BJ (cell line): Measurements from ENCODE around the gene NAALADL2. TPM values are rescaled to one million over a fixed set of nuclear protein-coding genes. Genes with fewer than 3 reads are reported as not detected.

Experiments used
- CTCF ChIA-PET: fragments of 350-600 bp; formaldehyde crosslinking; extraction: SDS; loops from one replicate; lab custom pipeline; 2021; ENCODE audit warnings: antibody characterized with exemption, inconsistent platforms; lab: Yijun Ruan, JAX
- POLR2A ChIA-PET: fragments of 300-600 bp; sonication (Branson Sonifier 250); formaldehyde crosslinking; extraction: SDS; loops from one replicate; lab custom pipeline; 2021; ENCODE audit warnings: antibody characterized with exemption; lab: Charles Lee
- DNase-seq: peaks from one replicate; pipeline ENCODE4 v3.0.0-alpha.2; 2011; ENCODE audit warnings: low read depth
- H3K27me3 ChIP-seq: 2 replicates; pipeline ENCODE4 v1.6.0; 2011; ENCODE audit warnings: low read length; ENCODE audit not compliant: control insufficient read depth, insufficient read depth
- H3K36me3 ChIP-seq: 2 replicates; pipeline ENCODE4 v1.5.1; 2011; ENCODE audit warnings: low read length; ENCODE audit not compliant: control insufficient read depth, insufficient read depth
- H3K4me3 ChIP-seq: 2 replicates; pipeline ENCODE4 v1.5.1; 2011; ENCODE audit warnings: low read depth, mild to moderate bottlenecking, control low read depth, low read length
- polyA plus RNA-seq: library from polyadenylated mRNA; depleted of rRNA; stranded (reverse); fragments of >200 nt; gene quantifications from 2 replicates; pipeline ENCODE4 v1.2.3, GENCODE V29; 2011
- TF ChIP-seq, protein P1 (sequence below): IDR thresholded peaks from 2 replicates; pipeline ENCODE4 v1.5.1; 2011; ENCODE audit warnings: low read depth, mild to moderate bottlenecking, control low read depth, inconsistent platforms, low read length, moderate library complexity; ENCODE audit not compliant: insufficient read depth

The NAALADL2 gene
- polyA plus RNA-seq, 1 experiment: 3.6 TPM

DNA sequence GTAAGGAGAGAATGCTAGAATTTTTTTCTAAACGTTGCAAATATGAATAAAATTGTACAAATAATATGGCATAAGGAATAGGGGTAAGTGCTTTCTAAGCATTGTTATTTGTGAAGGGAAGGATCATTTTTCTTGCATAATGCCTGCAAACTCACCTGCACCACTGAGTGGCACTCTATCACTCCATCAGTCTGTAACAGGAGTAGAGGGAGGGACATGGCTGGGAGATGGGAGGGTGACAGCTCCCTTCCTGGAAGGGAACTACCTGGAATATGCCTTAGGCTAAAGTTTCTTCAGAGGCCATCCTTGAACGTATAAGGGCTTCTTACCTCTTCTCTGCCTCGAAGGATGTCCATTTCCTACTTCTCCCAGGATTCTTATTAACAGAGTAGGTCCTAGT lies 3.0 kb downstream of the NAALADL2 start:
- CTCF ChIA-PET: no interaction called here
- TF ChIP-seq, protein P1, sequence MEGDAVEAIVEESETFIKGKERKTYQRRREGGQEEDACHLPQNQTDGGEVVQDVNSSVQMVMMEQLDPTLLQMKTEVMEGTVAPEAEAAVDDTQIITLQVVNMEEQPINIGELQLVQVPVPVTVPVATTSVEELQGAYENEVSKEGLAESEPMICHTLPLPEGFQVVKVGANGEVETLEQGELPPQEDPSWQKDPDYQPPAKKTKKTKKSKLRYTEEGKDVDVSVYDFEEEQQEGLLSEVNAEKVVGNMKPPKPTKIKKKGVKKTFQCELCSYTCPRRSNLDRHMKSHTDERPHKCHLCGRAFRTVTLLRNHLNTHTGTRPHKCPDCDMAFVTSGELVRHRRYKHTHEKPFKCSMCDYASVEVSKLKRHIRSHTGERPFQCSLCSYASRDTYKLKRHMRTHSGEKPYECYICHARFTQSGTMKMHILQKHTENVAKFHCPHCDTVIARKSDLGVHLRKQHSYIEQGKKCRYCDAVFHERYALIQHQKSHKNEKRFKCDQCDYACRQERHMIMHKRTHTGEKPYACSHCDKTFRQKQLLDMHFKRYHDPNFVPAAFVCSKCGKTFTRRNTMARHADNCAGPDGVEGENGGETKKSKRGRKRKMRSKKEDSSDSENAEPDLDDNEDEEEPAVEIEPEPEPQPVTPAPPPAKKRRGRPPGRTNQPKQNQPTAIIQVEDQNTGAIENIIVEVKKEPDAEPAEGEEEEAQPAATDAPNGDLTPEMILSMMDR: no peak
- no peaks in the 10 kb centered on the region for H3K36me3 ChIP-seq
- no peaks in the 10 kb centered on the region for H3K27me3 ChIP-seq
- POLR2A ChIA-PET: interaction anchor here (0.5 kb wide), 1 partner anchor 23 kb away, joined by 3 read pairs; no protein-coding TSS in a partner anchor
- no peak overlapping the region for H3K4me3 ChIP-seq
- DNase-seq: no peak

DNA sequence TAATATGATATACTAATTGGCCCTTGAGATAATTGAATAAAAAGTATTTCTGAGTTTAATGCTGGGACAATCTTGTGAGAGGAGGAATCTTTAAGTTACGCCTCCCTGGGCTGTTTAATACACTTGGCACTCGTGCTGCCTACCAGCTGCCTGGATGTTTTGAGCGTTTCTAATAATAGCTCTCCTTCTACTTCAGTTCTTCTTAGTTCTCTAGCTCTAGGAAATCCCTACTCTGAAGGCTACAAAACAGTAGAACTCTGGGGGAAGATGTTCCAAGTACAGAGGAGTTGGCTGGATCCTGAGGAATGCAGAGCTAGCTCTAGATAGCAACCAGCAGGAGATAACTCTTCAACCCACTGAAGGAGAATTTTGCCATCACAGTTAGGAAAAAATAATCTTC lies 3.5 kb downstream of the NAALADL2 start:
- Histone ChIP-seq H3K27me3 (no peaks in the 10 kb centered on the region), H3K36me3 (no peaks in the 10 kb centered on the region), H3K4me3 (no peak overlapping the region)
- TF ChIP-seq, protein P1: no peak
- ChIA-PET POLR2A (no interaction called here), CTCF (interaction anchor here (0.7 kb wide), 1 partner anchor 1097 kb away, joined by 3 read pairs; no protein-coding TSS in a partner anchor)
- no peak for DNase-seq

DNA sequence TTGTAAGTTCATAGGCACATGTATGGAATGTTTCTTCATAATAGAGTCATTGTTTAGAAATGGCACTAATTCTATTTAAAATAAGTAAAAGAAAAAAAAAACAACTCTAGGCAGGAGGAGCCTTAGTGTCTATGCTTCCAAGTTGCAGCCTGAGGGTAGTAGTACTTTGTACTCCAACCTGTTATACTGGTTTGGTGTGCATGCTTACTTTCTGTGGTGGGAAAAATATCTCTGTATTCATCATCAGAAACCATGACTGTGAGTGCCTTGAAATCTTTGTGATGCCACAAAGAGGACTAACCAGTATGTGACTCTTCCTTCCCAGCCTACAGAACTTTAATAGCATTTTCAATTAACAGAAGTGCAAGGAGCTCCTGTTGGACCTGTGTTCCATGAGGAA lies 4.4 kb downstream of the NAALADL2 start:
- DNase-seq: no peak
- POLR2A ChIA-PET: no interaction called here
- CTCF ChIA-PET: interaction anchor here (0.7 kb wide), 1 partner anchor 1098 kb away, joined by 3 read pairs; no protein-coding TSS in a partner anchor

DNA sequence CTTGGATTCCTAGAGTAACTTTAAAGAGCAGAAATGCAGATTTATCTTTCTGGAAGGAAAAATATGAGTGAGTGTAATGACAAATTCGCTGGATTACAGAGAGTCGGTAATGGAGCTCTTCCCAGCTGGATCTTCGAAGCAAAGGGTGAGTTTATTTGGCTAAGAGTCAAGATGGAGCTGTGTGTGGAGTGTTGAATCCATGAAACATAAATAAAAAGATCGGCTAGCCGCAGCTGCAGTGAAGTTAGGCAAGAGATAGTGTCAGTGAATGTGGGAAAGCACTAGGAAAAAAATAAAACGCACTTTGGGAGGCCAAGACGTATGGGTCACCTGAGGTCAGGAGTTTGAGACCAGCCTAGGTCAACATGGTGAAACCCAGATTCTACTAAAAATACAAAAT lies 10.3 kb downstream of the NAALADL2 start:
- no peak for DNase-seq

More for the DNA sequence above, 4.4 kb downstream of the NAALADL2 start:
- TF ChIP-seq, protein P1: no peak
- Histone ChIP-seq H3K36me3 (no peaks in the 10 kb centered on the region), H3K4me3 (no peak overlapping the region), H3K27me3 (no peaks in the 10 kb centered on the region)

DNA sequence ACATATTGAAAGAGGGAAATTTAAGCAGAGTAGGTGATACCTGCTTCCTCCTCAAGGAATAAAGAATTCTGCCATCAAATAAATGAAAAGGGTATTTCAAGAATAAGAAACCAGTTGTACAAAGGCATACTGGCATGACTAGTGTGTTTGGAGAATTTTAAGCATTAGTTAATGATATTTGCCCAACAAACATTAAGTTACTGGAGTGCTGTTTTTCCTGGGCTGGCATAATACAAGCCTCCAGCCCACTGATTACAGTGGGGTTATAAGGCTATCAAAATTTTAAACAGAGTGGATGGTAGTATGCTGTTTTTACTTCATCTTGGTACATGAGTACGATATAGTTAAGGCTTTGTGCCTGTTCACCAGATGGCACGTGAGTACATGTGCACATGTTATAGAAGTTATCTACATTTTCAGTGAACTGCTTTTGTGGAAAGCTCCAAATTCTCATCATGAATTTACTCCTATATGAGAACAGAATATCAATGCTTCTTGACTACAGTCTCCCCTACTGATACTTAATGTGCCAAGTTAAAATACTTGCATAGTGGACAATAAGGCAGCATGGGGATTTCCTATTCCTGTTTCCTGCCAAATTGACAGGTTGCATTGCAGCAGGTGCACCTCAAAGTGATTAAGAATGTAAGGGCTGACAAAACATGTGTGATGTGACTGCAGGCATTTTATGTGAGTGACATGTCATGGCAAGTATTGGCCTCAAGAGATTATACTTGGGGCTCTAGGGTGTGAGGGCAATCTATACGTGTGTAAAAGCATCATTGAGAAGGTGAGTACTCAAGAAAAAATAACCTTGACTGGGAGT lies 14.9 kb downstream of the NAALADL2 start:
- POLR2A ChIA-PET: interaction anchor here (0.6 kb wide), 1 partner anchor 432 kb away, joined by 5 read pairs; no protein-coding TSS in a partner anchor
- Histone ChIP-seq H3K27me3 (no peaks in the 10 kb centered on the region), H3K4me3 (no peak overlapping the region), H3K36me3 (no peaks in the 10 kb centered on the region)
- CTCF ChIA-PET: interaction anchor here (0.6 kb wide), 1 partner anchor 133 kb away, joined by 3 read pairs; no protein-coding TSS in a partner anchor
- no peak for DNase-seq
- TF ChIP-seq, protein P1: no peak

More for the DNA sequence above, 10.3 kb downstream of the NAALADL2 start:
- H3K4me3 ChIP-seq: no peak overlapping the region
- ChIA-PET POLR2A (no interaction called here), CTCF (no interaction called here)
- TF ChIP-seq, protein P1: no peak
- no peaks in the 10 kb centered on the region for H3K27me3 ChIP-seq
- no peaks in the 10 kb centered on the region for H3K36me3 ChIP-seq
